ENCODE data around the gene AKT1S1.

AKT1S1 gene

GRCh38 chr19:49870309-49870901, 6.8 kb downstream of the AKT1S1 start:
- Histone ChIP-seq H3K4me1 (ENCODE audit: control insufficient read depth, insufficient read depth, low read length) (peaks cover 45% of the 10 kb centered on the region), H3K27me3 (ENCODE audit: control insufficient read depth, insufficient read depth, low read length) (no peaks in the 10 kb centered on the region), H3K4me3 (ENCODE audit: low read length) (peak overlapping the region; percentile 66), H3K9me3 (replicated peaks; ENCODE audit: low read length) (no peaks in the 10 kb centered on the region), H3K9ac (ENCODE audit: low read depth, low read length) (peak overlapping the region; percentile 67), H3K36me3 (ENCODE audit: insufficient read depth, low read length) (peaks cover 8% of the 10 kb centered on the region), H3K4me2 (ENCODE audit: low read length) (peak overlapping the region; percentile 84)

- peaks cover 12% of the 10 kb centered on the region for H3K36me3 ChIP-seq (ENCODE audit: insufficient read depth, low read length)
- peak overlapping the region; percentile 86 for H3K4me2 ChIP-seq (ENCODE audit: low read length)
- peak overlapping the region; percentile 67 for H3K9ac ChIP-seq (ENCODE audit: low read depth, low read length)
- no peaks in the 10 kb centered on the region for H3K27me3 ChIP-seq (ENCODE audit: control insufficient read depth, insufficient read depth, low read length)
- H3K4me3 ChIP-seq (ENCODE audit: low read length): peak overlapping the region; percentile 66
- H3K4me1 ChIP-seq (ENCODE audit: control insufficient read depth, insufficient read depth, low read length): peaks cover 38% of the 10 kb centered on the region
- H3K9me3 ChIP-seq (replicated peaks; ENCODE audit: low read length): no peaks in the 10 kb centered on the region
Measured at GRCh38 chr19:49869484-49870308, 7.5 kb downstream of the AKT1S1 start.

- H3K4me1 ChIP-seq (ENCODE audit: control insufficient read depth, insufficient read depth, low read length): peaks cover 37% of the 10 kb centered on the region
- no peaks in the 10 kb centered on the region for H3K9me3 ChIP-seq (replicated peaks; ENCODE audit: low read length)
- peaks cover 19% of the 10 kb centered on the region for H3K36me3 ChIP-seq (ENCODE audit: insufficient read depth, low read length)
- peak overlapping the region; percentile 66 for H3K4me3 ChIP-seq (ENCODE audit: low read length)
- H3K4me2 ChIP-seq (ENCODE audit: low read length): peak overlapping the region; percentile 86
- H3K9ac ChIP-seq (ENCODE audit: low read depth, low read length): peak overlapping the region; percentile 53
- no peaks in the 10 kb centered on the region for H3K27me3 ChIP-seq (ENCODE audit: control insufficient read depth, insufficient read depth, low read length)
Measured at GRCh38 chr19:49869009-49869483, 8.1 kb downstream of the AKT1S1 start.

GRCh38 chr19:49866933-49867782, 10.0 kb downstream of the AKT1S1 start, which contains the start of gene PNKP:
TSS of gene PNKP (minus strand) at chr19:49867576. CDS start at chr19:49867204, 372 bp downstream.
- Histone ChIP-seq H3K4me3 (ENCODE audit: low read length) (peak within 1 kb of the TSS; percentile 84), H3K9me3 (replicated peaks; ENCODE audit: low read length) (no peaks in the 10 kb centered on the region), H3K4me1 (ENCODE audit: control insufficient read depth, insufficient read depth, low read length) (peaks cover 37% of the 10 kb centered on the region), H3K9ac (ENCODE audit: low read depth, low read length) (peak within 1 kb of the TSS; percentile 85), H3K36me3 (ENCODE audit: insufficient read depth, low read length) (peaks cover 35% of the 10 kb centered on the region), H3K4me2 (ENCODE audit: low read length) (peak within 1 kb of the TSS; percentile 90), H3K27me3 (ENCODE audit: control insufficient read depth, insufficient read depth, low read length) (no peaks in the 10 kb centered on the region)

- H3K4me3 ChIP-seq (ENCODE audit: low read length): no peak overlapping the region
- H3K36me3 ChIP-seq (ENCODE audit: insufficient read depth, low read length): peaks cover 45% of the 10 kb centered on the region
- H3K4me2 ChIP-seq (ENCODE audit: low read length): peak overlapping the region; percentile 90
- H3K4me1 ChIP-seq (ENCODE audit: control insufficient read depth, insufficient read depth, low read length): peaks cover 30% of the 10 kb centered on the region
- H3K27me3 ChIP-seq (ENCODE audit: control insufficient read depth, insufficient read depth, low read length): no peaks in the 10 kb centered on the region
- H3K9ac ChIP-seq (ENCODE audit: low read depth, low read length): no peak overlapping the region
- no peaks in the 10 kb centered on the region for H3K9me3 ChIP-seq (replicated peaks; ENCODE audit: low read length)
Measured at GRCh38 chr19:49864890-49865289, 12.3 kb downstream of the AKT1S1 start.

- Histone ChIP-seq H3K4me1 (ENCODE audit: control insufficient read depth, insufficient read depth, low read length) (peaks cover 35% of the 10 kb centered on the region), H3K9ac (ENCODE audit: low read depth, low read length) (no peak overlapping the region), H3K27me3 (ENCODE audit: control insufficient read depth, insufficient read depth, low read length) (no peaks in the 10 kb centered on the region), H3K9me3 (replicated peaks; ENCODE audit: low read length) (no peaks in the 10 kb centered on the region), H3K4me2 (ENCODE audit: low read length) (no peak overlapping the region), H3K4me3 (ENCODE audit: low read length) (no peak overlapping the region), H3K36me3 (ENCODE audit: insufficient read depth, low read length) (peaks cover 49% of the 10 kb centered on the region)
Measured at GRCh38 chr19:49863935-49864320, 13.2 kb downstream of the AKT1S1 start.

- Histone ChIP-seq H3K36me3 (ENCODE audit: insufficient read depth, low read length) (peaks cover 54% of the 10 kb centered on the region), H3K9me3 (replicated peaks; ENCODE audit: low read length) (no peaks in the 10 kb centered on the region), H3K4me3 (ENCODE audit: low read length) (no peak overlapping the region), H3K4me2 (ENCODE audit: low read length) (no peak overlapping the region), H3K27me3 (ENCODE audit: control insufficient read depth, insufficient read depth, low read length) (no peaks in the 10 kb centered on the region), H3K9ac (ENCODE audit: low read depth, low read length) (no peak overlapping the region), H3K4me1 (ENCODE audit: control insufficient read depth, insufficient read depth, low read length) (peaks cover 37% of the 10 kb centered on the region)
Measured at GRCh38 chr19:49863254-49863934, 13.8 kb downstream of the AKT1S1 start.

GRCh38 chr19:49862391-49863253, 14.5 kb downstream of the AKT1S1 start:
- H3K9ac ChIP-seq (ENCODE audit: low read depth, low read length): no peak overlapping the region
- H3K4me1 ChIP-seq (ENCODE audit: control insufficient read depth, insufficient read depth, low read length): peaks cover 44% of the 10 kb centered on the region

GRCh38 chr19:49861541-49862378, 15.4 kb downstream of the AKT1S1 start:
- Histone ChIP-seq H3K4me3 (ENCODE audit: low read length) (no peak overlapping the region), H3K9me3 (replicated peaks; ENCODE audit: low read length) (no peaks in the 10 kb centered on the region), H3K27me3 (ENCODE audit: control insufficient read depth, insufficient read depth, low read length) (no peaks in the 10 kb centered on the region), H3K36me3 (ENCODE audit: insufficient read depth, low read length) (peaks cover 70% of the 10 kb centered on the region), H3K4me2 (ENCODE audit: low read length) (no peak overlapping the region), H3K4me1 (ENCODE audit: control insufficient read depth, insufficient read depth, low read length) (peaks cover 47% of the 10 kb centered on the region), H3K9ac (ENCODE audit: low read depth, low read length) (no peak overlapping the region)

More at GRCh38 chr19:49862391-49863253, 14.5 kb downstream of the AKT1S1 start:
- no peaks in the 10 kb centered on the region for H3K27me3 ChIP-seq (ENCODE audit: control insufficient read depth, insufficient read depth, low read length)
- H3K9me3 ChIP-seq (replicated peaks; ENCODE audit: low read length): no peaks in the 10 kb centered on the region
- H3K36me3 ChIP-seq (ENCODE audit: insufficient read depth, low read length): peaks cover 62% of the 10 kb centered on the region
- no peak overlapping the region for H3K4me2 ChIP-seq (ENCODE audit: low read length)
- no peak overlapping the region for H3K4me3 ChIP-seq (ENCODE audit: low read length)
